Peyer's patch (tissue), 4 donors: ENCODE results near the gene CACNA2D3. TPM values are rescaled to one million over a fixed set of nuclear protein-coding genes. Genes with fewer than 3 reads are reported as not detected.

ENCODE experiments used
- DNase-seq, 3 donors: peaks; one replicate each; pipeline ENCODE4 v3.0.0-alpha.2; 2017 to 2019
- H3K27ac ChIP-seq, 4 donors: fragments of 200-600 bp; sonication (generic); one replicate each; pipeline ENCODE4 v1.5.1; 2016 to 2019
- H3K27me3 ChIP-seq, 2 donors: fragments of 200-600 bp; sonication (generic); one replicate each; pipeline ENCODE4 v1.5.1; 2019
- H3K36me3 ChIP-seq, 3 donors: fragments of 200-600 bp; sonication (generic); one replicate each; pipeline ENCODE4 v1.5.1; 2016 to 2019
- H3K4me1 ChIP-seq, 4 donors: fragments of 200-600 bp; sonication (generic); one replicate each; pipeline ENCODE4 v1.5.1; 2016 to 2019
- H3K4me3 ChIP-seq, 4 donors: fragments of 200-600 bp; sonication (generic); 1 replicate in 3 of 4; 2 replicates in 1 of 4; pipeline ENCODE4 v1.5.1; 2016 to 2019; ENCODE audit warnings: mild to moderate bottlenecking in 1 of 4
- H3K9me3 ChIP-seq, 4 donors: fragments of 200-600 bp; sonication (generic); one replicate each; pipeline ENCODE4 v1.5.1; 2016 to 2019; ENCODE audit warnings: mild to moderate bottlenecking in 1 of 4
- POLR2A ChIP-seq, 2 donors: fragments of 450-650 bp; IDR thresholded peaks; one replicate each; pipeline ENCODE4 v1.5.1; 2017; ENCODE audit warnings: antibody characterized with exemption in 2 of 2, mild to moderate bottlenecking in 2 of 2, moderate library complexity in 2 of 2
- total RNA-seq, 4 donors: library from RNA; depleted of rRNA; stranded (reverse); fragments of >200 nt; gene quantifications; one replicate each; pipeline ENCODE4 v1.1.0, GENCODE V29; 2016
- TF ChIP-seq, protein P1 (sequence below), 6 experiments: fragments of 450-650 bp in 4 of 6; fragments of 200-600 bp in 2 of 6; sonication (generic) in 1 of 6; IDR thresholded peaks; one replicate each; pipeline ENCODE4 v1.5.1; 2017 to 2019; ENCODE audit warnings: antibody characterized with exemption in 6 of 6, mild to moderate bottlenecking in 3 of 6, moderate library complexity in 1 of 6

Gene CACNA2D3
- total RNA-seq, 4 donors from 2014 or later, result 0.27 to 5.0 TPM; not detected in 2

DNA sequence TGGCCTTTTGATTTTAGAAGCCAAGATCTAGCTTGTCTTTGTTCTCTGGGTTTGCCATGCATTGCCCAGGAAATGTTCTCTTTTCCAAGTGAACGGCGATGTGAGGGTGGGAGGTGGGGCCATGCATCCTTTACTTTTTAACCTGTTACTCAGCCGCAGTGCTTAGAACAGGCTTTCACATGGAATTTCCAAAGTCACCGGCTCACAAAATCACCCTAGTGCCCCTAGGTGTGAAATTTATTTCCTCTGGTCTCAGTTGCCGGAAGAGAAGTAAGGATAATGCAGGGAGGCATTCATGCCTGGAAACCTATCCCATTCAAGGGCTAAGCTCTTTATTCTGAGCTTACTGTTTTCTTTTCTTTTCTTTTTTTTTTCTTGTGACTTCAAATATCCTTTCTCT is 93.2 kb downstream of the CACNA2D3 start:
- no peaks in the 10 kb centered on the region for H3K27me3 ChIP-seq
- no peaks in the 10 kb centered on the region for H3K9me3 ChIP-seq
- H3K4me1 ChIP-seq, result no peaks in the 10 kb centered on the region
- H3K36me3 ChIP-seq, result no peaks in the 10 kb centered on the region
- no peak for DNase-seq
- H3K27ac ChIP-seq, result no peak overlapping the region
- H3K4me3 ChIP-seq, result no peak overlapping the region
- no peak for TF ChIP-seq POLR2A (IDR thresholded peaks at IDR 0.05)
- TF ChIP-seq, protein P1, sequence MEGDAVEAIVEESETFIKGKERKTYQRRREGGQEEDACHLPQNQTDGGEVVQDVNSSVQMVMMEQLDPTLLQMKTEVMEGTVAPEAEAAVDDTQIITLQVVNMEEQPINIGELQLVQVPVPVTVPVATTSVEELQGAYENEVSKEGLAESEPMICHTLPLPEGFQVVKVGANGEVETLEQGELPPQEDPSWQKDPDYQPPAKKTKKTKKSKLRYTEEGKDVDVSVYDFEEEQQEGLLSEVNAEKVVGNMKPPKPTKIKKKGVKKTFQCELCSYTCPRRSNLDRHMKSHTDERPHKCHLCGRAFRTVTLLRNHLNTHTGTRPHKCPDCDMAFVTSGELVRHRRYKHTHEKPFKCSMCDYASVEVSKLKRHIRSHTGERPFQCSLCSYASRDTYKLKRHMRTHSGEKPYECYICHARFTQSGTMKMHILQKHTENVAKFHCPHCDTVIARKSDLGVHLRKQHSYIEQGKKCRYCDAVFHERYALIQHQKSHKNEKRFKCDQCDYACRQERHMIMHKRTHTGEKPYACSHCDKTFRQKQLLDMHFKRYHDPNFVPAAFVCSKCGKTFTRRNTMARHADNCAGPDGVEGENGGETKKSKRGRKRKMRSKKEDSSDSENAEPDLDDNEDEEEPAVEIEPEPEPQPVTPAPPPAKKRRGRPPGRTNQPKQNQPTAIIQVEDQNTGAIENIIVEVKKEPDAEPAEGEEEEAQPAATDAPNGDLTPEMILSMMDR (IDR thresholded peaks at IDR 0.05), result no peak

DNA sequence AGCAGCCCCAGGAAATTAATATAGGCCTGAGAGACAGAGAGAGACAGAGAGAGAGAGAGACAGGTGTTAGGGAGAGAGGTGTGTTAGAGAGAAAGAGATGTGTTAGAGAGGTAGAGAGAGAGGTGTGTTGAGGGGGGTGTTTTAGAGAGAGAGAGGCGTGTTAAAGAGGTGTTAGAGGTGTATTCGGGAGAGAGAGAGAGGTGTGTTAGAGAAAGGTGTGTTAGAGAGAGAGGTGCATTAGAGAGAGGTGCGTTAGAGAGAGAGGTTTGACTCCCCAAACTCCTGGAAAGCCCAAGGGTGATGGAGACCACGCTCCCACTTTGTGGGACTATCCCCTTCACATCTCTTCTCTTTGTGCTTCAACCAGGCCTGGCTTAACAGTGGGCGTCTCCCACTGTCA is 95.5 kb downstream of the CACNA2D3 start:
- TF ChIP-seq, protein P1 (IDR thresholded peaks at IDR 0.05), result no peak
- TF ChIP-seq POLR2A (IDR thresholded peaks at IDR 0.05), result no peak
- Histone ChIP-seq H3K4me3 (no peak overlapping the region), H3K27ac (no peak overlapping the region), H3K4me1 (no peaks in the 10 kb centered on the region), H3K9me3 (no peaks in the 10 kb centered on the region), H3K27me3 (no peaks in the 10 kb centered on the region), H3K36me3 (no peaks in the 10 kb centered on the region)
- no peak for DNase-seq

DNA sequence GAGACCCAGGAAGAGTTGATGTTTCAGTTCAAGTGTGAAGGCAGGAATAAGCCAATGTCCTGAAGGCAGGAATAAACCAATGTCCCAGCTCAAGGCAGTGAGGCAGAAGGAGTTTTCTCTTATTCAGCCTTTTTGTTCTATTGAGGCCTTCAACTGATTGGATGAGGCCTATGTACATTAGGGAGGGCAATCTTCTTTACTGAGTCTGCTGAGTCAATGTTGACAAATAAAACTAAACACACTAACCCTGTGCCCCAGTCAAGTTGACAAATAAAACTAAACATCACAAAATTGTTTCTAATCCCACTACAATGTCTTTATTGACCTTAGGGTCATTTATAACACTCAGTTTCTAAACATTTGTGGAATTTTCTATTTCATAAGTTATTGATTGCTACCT is 100.0 kb downstream of the CACNA2D3 start:
- TF ChIP-seq POLR2A (IDR thresholded peaks at IDR 0.05), result no peak
- TF ChIP-seq, protein P1 (IDR thresholded peaks at IDR 0.05), result no peak

DNA sequence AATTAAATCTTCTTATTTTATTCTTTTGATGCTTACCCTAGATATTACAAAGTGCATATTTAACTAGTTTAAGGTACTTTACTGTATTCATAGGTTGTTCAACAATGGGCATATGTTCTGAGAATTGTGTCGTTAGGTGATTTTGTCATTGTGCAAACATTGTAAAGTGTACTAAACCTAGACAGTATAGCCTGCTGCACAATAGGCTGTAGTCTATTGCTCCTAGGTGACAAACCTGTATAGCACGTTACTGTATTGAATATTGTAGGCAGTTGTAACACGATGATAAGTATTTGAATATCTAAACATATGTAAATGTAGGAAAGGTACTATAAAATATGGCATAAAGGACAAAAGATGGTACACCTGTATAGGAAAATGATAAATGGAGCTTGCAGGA is 100.7 kb downstream of the CACNA2D3 start:
- DNase-seq, result no peak
- H3K9me3 ChIP-seq, result no peaks in the 10 kb centered on the region

More for the DNA sequence above, 100.0 kb downstream of the CACNA2D3 start:
- Histone ChIP-seq H3K36me3 (no peaks in the 10 kb centered on the region), H3K27ac (no peak overlapping the region), H3K4me3 (no peak overlapping the region), H3K4me1 (no peaks in the 10 kb centered on the region), H3K27me3 (no peaks in the 10 kb centered on the region), H3K9me3 (no peaks in the 10 kb centered on the region)
- no peak for DNase-seq

DNA sequence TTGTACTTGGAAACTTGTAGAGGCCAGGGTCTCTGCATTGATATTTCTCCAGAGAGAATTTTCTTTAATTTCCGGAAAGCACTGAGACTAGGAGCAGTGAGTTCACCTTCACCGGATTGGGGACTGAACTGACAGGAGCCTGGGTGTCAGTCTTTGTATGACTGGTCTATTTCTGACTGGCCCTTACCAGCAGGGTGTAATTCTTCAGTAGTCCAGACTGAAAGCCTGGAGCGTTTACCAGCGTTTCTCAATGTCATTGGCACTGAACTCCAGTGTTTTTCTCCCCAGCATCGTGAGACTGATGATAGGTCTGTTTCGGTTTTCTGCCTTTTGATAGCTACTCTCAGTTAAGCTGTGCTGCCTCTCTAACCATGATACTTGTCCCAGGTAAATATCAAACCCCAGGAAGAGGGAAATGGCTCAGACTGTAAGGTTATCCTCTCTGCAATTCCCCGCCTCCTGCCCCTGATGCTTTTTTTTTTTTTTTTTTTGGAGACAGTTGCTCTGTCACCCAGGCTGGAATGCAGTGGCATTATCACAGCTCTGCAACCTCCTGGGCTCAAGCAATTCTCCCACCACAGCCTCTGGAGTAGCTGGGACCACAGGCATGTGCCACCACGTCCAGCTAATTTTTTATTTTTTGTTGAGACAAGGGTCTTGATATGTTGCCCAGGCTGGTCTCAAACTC is 103.6 kb downstream of the CACNA2D3 start:
- TF ChIP-seq, protein P1 (IDR thresholded peaks at IDR 0.05), result no peak
- TF ChIP-seq POLR2A (IDR thresholded peaks at IDR 0.05), result no peak
- no peaks in the 10 kb centered on the region for H3K9me3 ChIP-seq
- H3K27ac ChIP-seq, result no peak overlapping the region
- no peaks in the 10 kb centered on the region for H3K27me3 ChIP-seq
- H3K4me1 ChIP-seq, result no peaks in the 10 kb centered on the region
- DNase-seq, result no peak
- H3K36me3 ChIP-seq, result no peaks in the 10 kb centered on the region
- H3K4me3 ChIP-seq, result no peak overlapping the region

More for the DNA sequence above, 100.7 kb downstream of the CACNA2D3 start:
- no peaks in the 10 kb centered on the region for H3K36me3 ChIP-seq
- H3K27me3 ChIP-seq, result no peaks in the 10 kb centered on the region
- no peaks in the 10 kb centered on the region for H3K4me1 ChIP-seq
- no peak overlapping the region for H3K4me3 ChIP-seq
- no peak for TF ChIP-seq POLR2A (IDR thresholded peaks at IDR 0.05)
- TF ChIP-seq, protein P1 (IDR thresholded peaks at IDR 0.05), result no peak
- no peak overlapping the region for H3K27ac ChIP-seq
